Neuronal stem cell (in vitro differentiated cells): ENCODE measurements around the gene MIPEP.

Experiments used
- DNase-seq: peaks from one replicate; pipeline ENCODE4 v3.0.0-alpha.2; 2013; ENCODE audit warnings: low spot score
- H2AFZ ChIP-seq: one replicate; pipeline ENCODE4 v1.6.1; 2013; ENCODE audit warnings: mild to moderate bottlenecking, low read length, inconsistent platforms
- H2AK5ac ChIP-seq: 2 replicates; pipeline ENCODE4 v1.6.1; 2013; ENCODE audit warnings: low read depth, mild to moderate bottlenecking, inconsistent platforms, low read length, moderate library complexity, mixed read lengths
- H2BK120ac ChIP-seq: 2 replicates; pipeline ENCODE4 v1.6.1; 2013; ENCODE audit warnings: low read depth, mild to moderate bottlenecking, inconsistent platforms, low read length, moderate library complexity, mixed read lengths
- H2BK12ac ChIP-seq: one replicate; pipeline ENCODE4 v1.6.1; 2013; ENCODE audit warnings: low read length, inconsistent platforms
- H2BK15ac ChIP-seq: 2 replicates; pipeline ENCODE4 v1.6.1; 2013; ENCODE audit warnings: mild to moderate bottlenecking, low read length, inconsistent platforms, mixed read lengths
- H2BK5ac ChIP-seq: one replicate; pipeline ENCODE4 v1.6.1; 2013; ENCODE audit warnings: inconsistent platforms, mild to moderate bottlenecking, low read length, moderate library complexity
- H3K14ac ChIP-seq: one replicate; pipeline ENCODE4 v1.6.1; 2013; ENCODE audit warnings: low read length, inconsistent platforms
- H3K18ac ChIP-seq: 2 replicates; pipeline ENCODE4 v1.6.1; 2013; ENCODE audit warnings: low read length, inconsistent platforms
- H3K23ac ChIP-seq: 2 replicates; pipeline ENCODE4 v1.6.1; 2013; ENCODE audit warnings: low read depth, mild to moderate bottlenecking, mixed read lengths, low read length, inconsistent platforms; ENCODE audit not compliant: poor library complexity
- H3K27ac ChIP-seq: replicated peaks from 3 replicates; pipeline ENCODE4 v1.5.1; 2013; ENCODE audit warnings: low read length, inconsistent platforms
- H3K27me3 ChIP-seq, 3 experiments: 2 replicates each; pipeline ENCODE4 v1.6.1; 2013; ENCODE audit warnings: low read length in 3 of 3, mild to moderate bottlenecking in 2 of 3, inconsistent platforms in 1 of 3, low read depth in 1 of 3, mixed read lengths in 1 of 3, moderate library complexity in 1 of 3; ENCODE audit not compliant: control insufficient read depth in 3 of 3, insufficient read depth in 3 of 3
- H3K36me3 ChIP-seq, 2 donors: replicated peaks in 1 of 2; 2 replicates each; pipeline ENCODE4 v1.6.1; 2013; ENCODE audit warnings: low read length in 2 of 2; ENCODE audit not compliant: control insufficient read depth in 2 of 2, insufficient read depth in 2 of 2
- H3K4ac ChIP-seq: 2 replicates; pipeline ENCODE4 v1.6.1; 2013; ENCODE audit warnings: inconsistent platforms, mild to moderate bottlenecking, low read length, moderate library complexity
- H3K4me1 ChIP-seq, 2 donors: 1 replicate in 1 of 2; 2 replicates in 1 of 2; pipeline ENCODE4 v1.6.1; 2013; ENCODE audit warnings: low read length in 2 of 2, low read depth in 1 of 2; ENCODE audit not compliant: control insufficient read depth in 2 of 2, insufficient read depth in 1 of 2
- H3K4me2 ChIP-seq: one replicate; pipeline ENCODE4 v1.6.1; 2013; ENCODE audit warnings: mild to moderate bottlenecking, low read length, inconsistent platforms; ENCODE audit not compliant: insufficient read depth, poor library complexity, severe bottlenecking
- H3K4me3 ChIP-seq, 2 donors: 2 replicates each; pipeline ENCODE4 v1.5.1; 2013; ENCODE audit warnings: low read length in 2 of 2, mild to moderate bottlenecking in 2 of 2, inconsistent platforms in 1 of 2, moderate library complexity in 1 of 2
- H3K79me1 ChIP-seq: one replicate; pipeline ENCODE4 v1.6.1; 2013; ENCODE audit warnings: low read depth, mild to moderate bottlenecking, inconsistent platforms, low read length, moderate library complexity
- H3K9ac ChIP-seq: one replicate; pipeline ENCODE4 v1.6.1; 2013; ENCODE audit warnings: mild to moderate bottlenecking, low read depth, low read length, inconsistent platforms; ENCODE audit not compliant: poor library complexity
- H3K9me3 ChIP-seq, 2 donors: replicated peaks in 1 of 2; 2 replicates each; pipeline versions ENCODE3 to v1.6.1; 2013; ENCODE audit warnings: low read length in 2 of 2, mild to moderate bottlenecking in 2 of 2, inconsistent platforms in 1 of 2, low read depth in 1 of 2, mixed read lengths in 1 of 2, moderate library complexity in 1 of 2; ENCODE audit not compliant: control insufficient read depth in 2 of 2, insufficient read depth in 1 of 2
- H4K8ac ChIP-seq: one replicate; pipeline ENCODE4 v1.6.1; 2013; ENCODE audit warnings: low read depth, mild to moderate bottlenecking, inconsistent platforms, low read length, moderate library complexity
- H4K91ac ChIP-seq: one replicate; pipeline ENCODE4 v1.6.1; 2013; ENCODE audit warnings: low read length, low read depth, mild to moderate bottlenecking, inconsistent platforms; ENCODE audit not compliant: poor library complexity
- WGBS, 2 donors: extraction: QIAGEN DNeasy Blood & Tissue Kit; methylation state at CpG; one replicate each; pipeline ENCODE4 v1.1.7; 2013; ENCODE audit warnings: missing lambda C conversion rate in 2 of 2, mixed read lengths in 1 of 2; ENCODE audit not compliant: insufficient read length in 2 of 2, insufficient replicate concordance in 1 of 2; ENCODE audit errors: extremely low coverage in 2 of 2; 5-methylcytosine and 5-hydroxymethylcytosine counted together

The MIPEP gene

GRCh38 chr13:23828866-23829265 is 60.3 kb downstream of the MIPEP start:
- WGBS, 2 donors = no CpG with 5 or more reads among the region's 4 CpGs
- Histone ChIP-seq H3K4ac (no peak overlapping the region), H2AFZ (no peak overlapping the region), H3K27ac (no peak overlapping the region), H3K18ac (no peak overlapping the region), H2AK5ac (no peak overlapping the region), H3K14ac (no peak overlapping the region), H3K4me3 (no peak overlapping the region), H4K8ac (no peak overlapping the region), H3K27me3 (no peaks in the 10 kb centered on the region), H2BK5ac (no peak overlapping the region), H2BK120ac (no peak overlapping the region), H3K4me2 (no peak overlapping the region), H3K4me1 (no peaks in the 10 kb centered on the region), H3K9ac (no peak overlapping the region), H3K79me1 (peaks cover 2% of the 10 kb centered on the region), H2BK15ac (no peak overlapping the region), H2BK12ac (no peak overlapping the region), H3K23ac (no peak overlapping the region), H4K91ac (no peak overlapping the region), H3K9me3 (peaks cover 0 to 37% of the 10 kb centered on the region in 2 donors), H3K36me3 (no peaks in the 10 kb centered on the region)
- no peak for DNase-seq

- H2BK15ac ChIP-seq = no peak overlapping the region
- H3K9ac ChIP-seq = no peak overlapping the region
- H2BK120ac ChIP-seq = no peak overlapping the region
- no peak overlapping the region for H4K91ac ChIP-seq
- no peak overlapping the region for H2BK5ac ChIP-seq
- no peak overlapping the region for H3K4ac ChIP-seq
- no peak overlapping the region for H3K27ac ChIP-seq
- DNase-seq = no peak
- H2AK5ac ChIP-seq = no peak overlapping the region
- H3K9me3 ChIP-seq = peaks cover 0 to 45% of the 10 kb centered on the region in 2 donors
- WGBS, 2 donors = 100% methylated on average over 2 of the region's 4 CpGs; no CpG with 5 or more reads in 1 of the 2 donors
- no peaks in the 10 kb centered on the region for H3K4me1 ChIP-seq
- no peak overlapping the region for H3K4me2 ChIP-seq
- no peak overlapping the region for H3K23ac ChIP-seq
- H2BK12ac ChIP-seq = no peak overlapping the region
- H3K18ac ChIP-seq = no peak overlapping the region
- H3K36me3 ChIP-seq = no peaks in the 10 kb centered on the region
- no peaks in the 10 kb centered on the region for H3K79me1 ChIP-seq
- no peak overlapping the region for H4K8ac ChIP-seq
- no peaks in the 10 kb centered on the region for H3K27me3 ChIP-seq
- no peak overlapping the region for H2AFZ ChIP-seq
- no peak overlapping the region for H3K14ac ChIP-seq
- H3K4me3 ChIP-seq = no peak overlapping the region
Observed at GRCh38 chr13:23828086-23828485, 61.1 kb downstream of the MIPEP start.

DNA sequence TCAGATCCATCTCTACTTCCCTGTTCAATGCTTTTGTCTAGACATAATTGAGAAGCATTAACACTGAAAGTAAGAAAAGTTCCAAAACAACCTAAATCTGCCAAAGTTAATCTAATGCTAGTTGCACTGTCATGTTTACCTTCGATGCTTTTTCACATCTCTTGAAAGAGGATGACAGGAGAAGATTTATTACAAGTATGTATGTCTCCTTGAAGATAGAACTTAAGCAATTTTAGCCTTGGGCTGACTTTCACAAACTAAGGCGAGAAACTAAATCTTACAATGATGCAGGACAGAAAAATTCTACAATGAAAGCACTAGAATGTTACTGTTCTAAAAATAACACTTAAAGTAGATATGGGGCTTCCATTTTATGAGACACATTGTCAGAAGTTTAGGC is 64.0 kb downstream of the MIPEP start:
- Histone ChIP-seq H3K27me3 (no peaks in the 10 kb centered on the region), H2AK5ac (no peak overlapping the region), H2BK120ac (no peak overlapping the region), H2BK5ac (no peak overlapping the region), H4K91ac (no peak overlapping the region), H3K79me1 (no peaks in the 10 kb centered on the region), H2BK12ac (no peak overlapping the region), H3K14ac (no peak overlapping the region), H3K18ac (no peak overlapping the region), H2AFZ (no peak overlapping the region), H3K23ac (no peak overlapping the region), H3K27ac (no peak overlapping the region), H3K4ac (no peak overlapping the region), H3K9me3 (peaks cover 0 to 52% of the 10 kb centered on the region in 2 donors), H3K4me2 (no peak overlapping the region), H3K36me3 (no peaks in the 10 kb centered on the region), H3K9ac (no peak overlapping the region), H3K4me3 (no peak overlapping the region), H3K4me1 (peaks cover 0 to 2% of the 10 kb centered on the region in 2 donors), H4K8ac (no peak overlapping the region), H2BK15ac (no peak overlapping the region)
- DNase-seq = no peak
- WGBS, 2 donors = no CpG with 5 or more reads among the region's 2 CpGs

GRCh38 chr13:23824371-23824770 is 64.8 kb downstream of the MIPEP start:
- H3K23ac ChIP-seq = no peak overlapping the region
- no peak overlapping the region for H3K27ac ChIP-seq
- no peak overlapping the region for H3K4me2 ChIP-seq
- no peak overlapping the region for H3K14ac ChIP-seq
- no peaks in the 10 kb centered on the region for H3K27me3 ChIP-seq
- peaks cover 0 to 52% of the 10 kb centered on the region in 2 donors for H3K9me3 ChIP-seq
- H2AK5ac ChIP-seq = no peak overlapping the region
- no peak overlapping the region for H3K9ac ChIP-seq
- H3K4me3 ChIP-seq = no peak overlapping the region
- H2AFZ ChIP-seq = no peak overlapping the region
- no CpG with 5 or more reads among the region's 3 CpGs for WGBS, 2 donors
- H3K79me1 ChIP-seq = no peaks in the 10 kb centered on the region
- no peak overlapping the region for H2BK120ac ChIP-seq
- H4K91ac ChIP-seq = no peak overlapping the region
- H4K8ac ChIP-seq = no peak overlapping the region
- H2BK15ac ChIP-seq = no peak overlapping the region
- H3K4ac ChIP-seq = no peak overlapping the region
- H2BK5ac ChIP-seq = no peak overlapping the region
- no peak for DNase-seq
- no peak overlapping the region for H2BK12ac ChIP-seq
- H3K4me1 ChIP-seq = peaks cover 0 to 2% of the 10 kb centered on the region in 2 donors
- H3K36me3 ChIP-seq = no peaks in the 10 kb centered on the region
- no peak overlapping the region for H3K18ac ChIP-seq
